HG03095 (cell line): ENCODE results near the gene CD300H.
"Not testable (repeated sequence)": the region's sequence is repeated elsewhere in the genome, so short reads cannot be mapped to it uniquely, and the experiment has no call there.

Source experiments
- ATAC-seq: cut with Tn5 transposase; IDR thresholded peaks from one replicate; pipeline ENCODE4 v1.9.1; 2021; ENCODE audit warnings: moderate library complexity; ENCODE audit not compliant: unreplicated experiment

Gene CD300H

GRCh38 chr17:74585711-74586110, 18.4 kb upstream of the CD300H start:
- ATAC-seq = no peak

- no peak for ATAC-seq
Observed at GRCh38 chr17:74584292-74585060, 17.2 kb upstream of the CD300H start.

DNA sequence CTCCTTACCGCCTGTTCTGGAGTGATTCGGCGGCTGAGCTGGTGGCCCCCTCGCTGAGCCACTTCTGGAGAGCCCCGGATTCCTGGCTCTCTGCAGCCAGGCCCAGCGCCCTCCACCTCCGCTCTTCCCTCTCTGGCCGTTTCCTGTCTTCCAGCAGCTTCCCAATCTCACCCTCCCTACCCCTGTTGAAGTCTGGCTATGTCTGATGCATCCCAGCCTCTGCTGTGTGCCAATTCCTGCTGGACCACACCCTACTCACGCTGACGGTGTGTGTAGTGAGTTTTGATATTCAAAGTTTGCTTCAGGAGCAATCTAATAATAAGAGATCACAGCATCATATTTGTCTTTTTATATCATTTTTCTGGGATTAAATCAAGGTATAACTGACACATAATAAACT, 15.3 kb upstream of the CD300H start:
- no peak for ATAC-seq

DNA sequence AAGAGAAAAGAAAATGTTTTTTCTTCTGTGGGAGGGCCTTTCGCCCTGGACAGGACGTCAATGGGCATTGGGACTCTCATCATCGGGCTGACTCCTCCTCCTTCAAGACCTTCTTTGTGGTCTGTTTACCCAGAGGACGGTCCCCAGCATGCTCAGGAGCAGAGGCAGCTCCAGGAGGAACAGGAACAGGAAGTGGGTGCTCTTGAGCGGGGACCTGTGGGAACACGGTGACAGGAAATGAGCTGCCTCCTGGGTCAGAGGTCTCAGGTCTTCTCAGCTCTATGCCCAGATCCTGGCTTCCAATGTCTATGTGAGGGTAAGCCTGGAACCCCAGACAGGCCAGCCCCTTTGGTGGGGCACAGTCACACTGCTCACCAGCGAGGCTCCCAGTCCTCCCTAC, 12.6 kb upstream of the CD300H start:
- ATAC-seq = no peak

GRCh38 chr17:74578979-74579378, 11.7 kb upstream of the CD300H start:
- ATAC-seq = no peak

DNA sequence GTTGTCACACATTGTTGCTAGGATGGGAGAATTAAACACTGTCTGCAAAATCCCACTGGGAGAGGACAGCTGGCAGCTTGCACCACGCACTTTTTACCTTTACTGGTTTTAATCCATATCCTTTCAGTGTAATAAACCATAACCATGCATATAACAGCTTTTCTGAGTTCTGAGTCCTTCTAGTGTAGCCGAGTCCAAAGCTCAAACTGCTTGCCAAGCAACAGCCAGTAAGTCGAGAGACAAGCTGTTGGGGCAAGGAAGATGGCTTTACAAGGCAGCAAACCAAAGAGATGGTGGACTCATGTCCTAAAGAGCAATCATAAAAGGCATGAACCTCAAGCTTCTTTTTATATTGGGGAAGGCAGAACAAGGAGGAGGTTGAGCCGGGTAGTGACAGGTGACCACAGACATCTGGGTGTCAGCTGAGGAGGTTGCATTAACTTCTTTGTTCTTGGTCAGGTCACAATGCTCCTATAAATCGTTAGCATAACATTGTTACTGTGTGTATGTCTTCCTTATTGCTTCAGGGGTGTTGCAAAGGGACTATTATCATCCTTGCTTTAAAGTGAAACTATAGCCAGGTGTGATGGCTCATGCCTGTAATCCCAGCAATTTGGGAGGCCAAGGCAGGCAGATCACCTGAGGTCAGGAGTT, 7.3 kb upstream of the CD300H start:
- no peak for ATAC-seq

DNA sequence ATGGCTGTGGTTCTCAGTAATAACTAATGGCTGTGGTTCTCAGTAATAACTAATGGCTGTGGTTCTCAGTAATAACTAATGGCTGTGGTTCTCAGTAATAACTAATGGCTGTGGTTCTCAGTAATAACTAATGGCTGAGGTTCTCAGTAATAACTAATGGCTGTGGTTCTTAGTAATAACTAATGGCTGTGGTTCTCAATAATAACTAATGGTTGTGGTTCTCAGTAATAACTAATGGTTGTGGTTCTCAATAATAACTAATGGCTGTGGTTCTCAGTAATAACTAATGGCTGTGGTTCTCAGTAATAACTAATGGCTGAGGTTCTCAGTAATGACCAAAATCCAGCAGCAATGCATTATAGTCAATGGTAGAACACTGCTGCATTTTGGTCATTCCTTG, 6.3 kb upstream of the CD300H start:
- not testable (repeated sequence) for ATAC-seq

GRCh38 chr17:74573169-74573568, 5.9 kb upstream of the CD300H start:
- no peak for ATAC-seq

DNA sequence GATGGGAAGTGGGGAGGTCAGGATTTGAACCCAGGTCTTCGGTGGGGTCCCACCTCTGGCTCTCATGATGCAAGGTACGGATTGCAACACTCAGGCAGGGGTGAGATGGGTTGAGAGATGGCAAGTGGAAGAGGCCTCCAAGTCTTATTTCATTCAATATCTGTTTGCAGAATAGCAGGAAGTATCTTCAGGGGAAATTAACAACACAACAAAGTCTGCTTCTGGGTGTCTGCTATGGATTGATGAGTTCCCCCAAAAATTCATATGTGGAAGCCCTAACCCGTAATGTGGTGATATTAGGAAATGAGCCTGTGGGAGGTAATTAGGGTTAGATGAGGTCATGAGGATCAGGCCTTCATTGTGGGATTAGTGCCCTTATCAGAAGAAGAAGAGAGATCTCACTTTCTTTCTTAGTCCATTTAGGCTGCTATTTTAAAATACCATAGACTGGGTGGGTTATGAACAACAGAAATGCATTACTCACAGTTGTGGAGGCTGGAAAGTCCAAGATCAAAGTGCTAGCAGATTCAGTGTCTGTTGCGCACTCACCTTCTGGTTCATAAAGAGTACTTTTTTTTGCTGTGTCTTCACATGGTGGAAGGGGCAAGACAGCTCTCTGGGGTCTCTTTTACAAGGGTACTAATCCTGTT, 4.4 kb upstream of the CD300H start:
- no peak for ATAC-seq

DNA sequence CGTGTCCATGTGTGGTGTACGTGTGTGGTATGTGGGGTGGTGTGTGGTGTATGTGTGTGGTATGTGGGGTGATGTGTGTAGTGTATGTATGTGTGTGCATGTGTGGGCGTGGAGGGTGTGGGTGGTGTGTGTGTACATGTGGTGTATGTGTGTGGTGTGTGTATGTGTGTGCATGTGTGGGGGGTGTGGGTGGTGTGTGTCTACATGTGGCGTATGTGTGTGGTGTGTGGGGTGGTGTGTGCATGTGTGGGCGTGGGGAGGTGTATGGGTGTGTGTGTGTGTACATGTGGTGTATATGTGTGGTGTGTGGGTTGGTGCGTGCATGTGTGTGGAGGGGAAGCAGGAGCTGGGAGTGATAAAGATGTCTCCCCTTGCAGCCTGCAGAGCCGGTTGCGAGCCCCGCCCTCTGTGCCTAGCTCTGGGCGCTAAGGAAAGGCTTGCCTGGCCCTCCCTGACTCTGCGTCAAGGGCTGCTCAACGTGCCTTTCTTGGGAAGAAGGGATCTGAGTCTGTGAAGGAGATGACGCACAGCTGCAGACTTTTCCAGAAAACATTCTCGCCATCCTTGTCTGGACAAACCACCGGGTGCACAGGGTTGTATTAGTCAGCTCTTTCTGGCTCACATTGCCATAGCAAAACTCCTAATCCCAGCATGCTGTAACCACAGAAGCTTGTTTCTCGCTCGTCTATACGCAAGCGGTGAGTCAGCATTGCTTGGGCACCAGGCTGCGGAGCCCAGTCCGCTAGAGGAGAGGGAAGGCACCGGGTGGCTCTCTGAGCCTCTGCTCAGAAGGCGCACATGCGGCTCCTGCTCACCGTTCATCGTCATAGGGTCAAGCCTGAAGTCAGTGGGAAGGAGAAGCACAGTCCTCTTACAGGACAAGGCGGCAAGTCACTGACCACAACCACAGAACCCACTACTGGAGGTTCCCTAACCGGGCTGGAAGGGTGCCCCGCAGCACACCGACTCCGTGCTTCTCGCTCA, 2.0 kb upstream of the CD300H start:
- ATAC-seq = no peak

DNA sequence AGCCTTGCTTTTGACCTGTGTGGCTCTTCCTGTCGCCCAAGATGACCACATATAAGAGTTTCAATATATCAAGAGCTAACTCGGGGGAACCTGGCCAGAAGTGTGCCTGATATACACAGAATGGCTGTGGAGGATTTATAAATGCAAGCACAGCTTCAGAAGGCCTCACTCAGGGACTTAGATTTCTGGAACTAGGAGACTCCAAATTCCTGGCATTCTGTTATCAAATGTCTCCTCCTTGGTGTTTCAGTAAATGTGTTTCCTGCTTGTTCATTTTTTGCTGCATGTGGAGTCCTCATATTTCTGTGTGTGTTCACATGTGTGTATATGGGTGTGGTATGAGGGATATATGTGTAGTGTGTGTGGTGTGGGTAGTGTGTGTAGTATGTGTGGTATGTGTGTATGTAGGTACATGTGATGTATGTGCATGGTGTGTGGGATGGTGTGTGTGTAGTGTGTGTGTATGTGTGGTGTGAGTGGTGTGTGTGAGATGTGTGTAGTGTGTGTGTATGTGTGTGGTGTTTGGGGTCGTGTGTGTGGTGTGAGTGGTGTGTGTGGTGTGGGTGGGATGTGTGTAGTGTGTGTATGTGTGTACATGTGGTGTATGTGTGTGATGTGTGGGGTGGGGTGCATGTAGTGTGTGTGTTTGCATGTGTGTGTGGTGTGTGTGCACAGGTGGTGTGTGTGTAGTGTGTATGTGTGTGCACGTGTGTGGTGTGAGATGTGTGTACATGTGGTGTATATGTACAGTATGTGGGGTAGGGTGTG, 981 bp upstream of the CD300H start:
- no peak for ATAC-seq

DNA sequence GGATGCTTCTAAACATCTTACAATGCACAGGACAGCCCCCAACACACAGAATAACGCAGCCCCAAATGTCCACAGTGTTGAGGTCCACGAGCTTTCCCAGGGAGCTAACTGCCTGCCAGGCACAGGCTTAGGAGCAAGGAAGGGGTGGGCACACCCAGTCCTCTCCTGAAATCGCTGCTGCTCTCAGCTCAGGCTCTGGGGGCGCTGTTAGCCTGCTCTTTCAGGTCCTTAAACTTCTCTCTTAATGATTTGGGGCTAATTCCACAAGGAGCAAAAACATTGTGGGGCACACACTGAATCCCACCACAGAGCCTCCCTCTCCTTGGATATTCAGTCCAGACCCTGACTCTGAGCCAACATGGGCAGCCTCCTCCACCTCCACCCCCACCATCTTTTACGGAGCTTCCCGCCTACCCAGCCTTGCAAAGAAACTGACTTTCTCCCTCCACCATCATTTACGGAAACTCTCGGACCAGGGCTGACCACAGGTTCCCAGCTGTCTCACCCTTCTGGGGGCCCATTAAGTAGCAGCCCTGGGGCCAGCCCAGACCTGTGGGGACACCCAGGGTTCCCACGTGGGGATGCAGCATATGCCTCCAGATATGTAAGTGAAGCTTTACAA, 1.1 kb downstream of the CD300H start:
- ATAC-seq = no peak

- ATAC-seq = no peak
Observed at GRCh38 chr17:74565126-74565525, 2.2 kb downstream of the CD300H start.

GRCh38 chr17:74563358-74563757, 4.0 kb downstream of the CD300H start:
- no peak for ATAC-seq

GRCh38 chr17:74561586-74561985, 5.7 kb downstream of the CD300H start:
- ATAC-seq = no peak

DNA sequence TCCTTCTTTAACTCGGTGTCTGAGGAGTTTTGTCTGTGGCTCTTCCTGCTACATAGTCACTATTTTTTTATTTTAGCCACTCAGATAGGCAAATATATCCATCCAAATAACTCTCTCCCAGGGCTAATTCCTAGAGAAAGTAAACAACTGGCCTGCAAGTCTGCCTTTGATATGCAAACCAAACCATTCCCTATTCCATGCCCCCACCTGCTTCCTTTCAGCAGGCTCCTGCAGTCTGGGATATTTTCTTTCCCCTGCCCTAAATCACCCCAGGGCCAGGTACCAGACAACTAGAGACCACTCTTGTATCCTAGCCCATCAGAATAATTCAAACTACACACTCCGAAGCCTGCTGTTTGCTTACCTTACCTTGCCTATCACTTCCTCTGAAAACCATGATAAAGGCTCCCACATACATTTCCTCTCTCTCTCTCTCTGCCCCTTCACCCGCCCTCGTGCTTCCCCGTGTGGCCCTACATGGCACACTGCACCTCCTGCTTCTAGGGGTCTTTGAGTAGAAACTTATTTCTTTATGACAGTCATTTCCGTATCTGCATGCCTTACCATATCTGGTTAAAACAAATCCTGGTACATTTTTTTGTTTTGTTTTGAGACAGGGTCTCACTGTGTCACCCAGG, 8.3 kb downstream of the CD300H start:
- ATAC-seq = no peak

- not testable (repeated sequence) for ATAC-seq
Observed at GRCh38 chr17:74558402-74558801, 8.9 kb downstream of the CD300H start.

GRCh38 chr17:74555427-74555940, 11.8 kb downstream of the CD300H start:
- no peak for ATAC-seq

- ATAC-seq = no peak
Observed at GRCh38 chr17:74554909-74555308, 12.4 kb downstream of the CD300H start.
